Panc1 (cell line): ENCODE data around the gene ADGRL3. TPM values are rescaled to one million over a fixed set of nuclear protein-coding genes. Genes with fewer than 3 reads are reported as not detected.

Experiments used
- ATAC-seq: fragments of 200-7000 bp; cut with Tn5 transposase; 2 replicates; pipeline ENCODE4 v1.9.1; 2020; ENCODE audit warnings: mild to moderate bottlenecking, moderate library complexity
- BruUV-seq: library from RNA; stranded (reverse); fragments of 400-500 nt; replicated peaks from 2 replicates; lab custom pipeline; 2021; lab: Mats Ljungman, UMichigan
- CTCF ChIA-PET: fragments of 300-600 bp; sonication (Branson Sonifier 250); formaldehyde crosslinking; loops from one replicate; lab custom pipeline; 2022; ENCODE audit warnings: antibody characterized with exemption; lab: Charles Lee
- POLR2A ChIA-PET: fragments of 300-600 bp; sonication (Branson Sonifier 250); formaldehyde crosslinking; loops from one replicate; lab custom pipeline; 2022; ENCODE audit warnings: antibody characterized with exemption; lab: Charles Lee
- DNase-seq: peaks from one replicate; pipeline ENCODE4 v3.0.0-alpha.2; 2010; ENCODE audit warnings: low read depth, low spot score
- H3K27ac ChIP-seq: 2 replicates; pipeline ENCODE4 v1.5.1; 2011; ENCODE audit warnings: mild to moderate bottlenecking, low read length, inconsistent platforms
- H3K27me3 ChIP-seq: fragments of 200-500 bp; sonication (Bioruptor generic); 2 replicates; pipeline ENCODE4 v1.6.0; 2014; ENCODE audit warnings: low read length, inconsistent platforms; ENCODE audit not compliant: control insufficient read depth, insufficient read depth
- H3K36me3 ChIP-seq: fragments of 200-500 bp; sonication (Bioruptor generic); 2 replicates; pipeline ENCODE4 v1.5.1; 2014; ENCODE audit warnings: inconsistent platforms, mild to moderate bottlenecking, low read length, moderate library complexity; ENCODE audit not compliant: control insufficient read depth, insufficient read depth
- H3K4me1 ChIP-seq: 2 replicates; pipeline ENCODE4 v1.5.1; 2011; ENCODE audit warnings: inconsistent platforms, mild to moderate bottlenecking, low read length, moderate library complexity; ENCODE audit not compliant: control insufficient read depth, insufficient read depth
- H3K4me3 ChIP-seq, 2 experiments: 2 replicates each; pipeline ENCODE4 v1.5.1; 2011 to 2012; ENCODE audit warnings: low read depth in 2 of 2, low read length in 2 of 2, mild to moderate bottlenecking in 2 of 2, inconsistent platforms in 1 of 2, moderate library complexity in 1 of 2
- H3K9me3 ChIP-seq: fragments of 200-500 bp; sonication (Bioruptor generic); 2 replicates; pipeline ENCODE4 v1.5.1; 2014; ENCODE audit warnings: low read depth, mild to moderate bottlenecking, inconsistent platforms, low read length, moderate library complexity; ENCODE audit not compliant: control insufficient read depth, insufficient read depth
- POLR2AphosphoS5 ChIP-seq: IDR thresholded peaks from 2 replicates; pipeline ENCODE4 v1.6.1; 2012; ENCODE audit warnings: mild to moderate bottlenecking, low read depth, low read length, moderate library complexity
- REST ChIP-seq, 2 experiments: IDR thresholded peaks; 2 replicates each; pipeline ENCODE4 v1.6.1; 2011 to 2012; ENCODE audit warnings: low read depth in 2 of 2, control low read depth in 1 of 2, low read length in 1 of 2, mild to moderate bottlenecking in 1 of 2, moderate library complexity in 1 of 2; ENCODE audit not compliant: insufficient read depth in 1 of 2
- SIN3A ChIP-seq: IDR thresholded peaks from 2 replicates; pipeline ENCODE4 v1.6.1; 2012; ENCODE audit warnings: low read depth, mild to moderate bottlenecking, low read length, moderate library complexity, borderline replicate concordance; ENCODE audit not compliant: insufficient read depth
- TCF7L2 ChIP-seq: IDR thresholded peaks from 2 replicates; pipeline ENCODE4 v1.6.1; 2011; ENCODE audit warnings: mild to moderate bottlenecking, low read depth, low read length, inconsistent platforms
- in situ Hi-C: cut with HindIII; loops from 2 replicates; pipeline ENCODE4 v1.10.0; 2016; ENCODE audit warnings: low sequenced_read_pairs, low pct_unique_long_range_greater_than_20kb
- intact Hi-C: fragments of 100-400 bp; cut with micrococcal nuclease; formaldehyde crosslinking; loops from one replicate; pipeline ENCODE4 v1.10.0; 2022; ENCODE audit not compliant: unreplicated experiment
- total RNA-seq: library from RNA; stranded (reverse); gene quantifications from one replicate; pipeline ENCODE4 v1.2.1, GENCODE V29; 2021; ENCODE audit not compliant: unreplicated experiment
- TF ChIP-seq, protein P1 (sequence below): fragments of 450-650 bp; IDR thresholded peaks from 2 replicates; pipeline ENCODE4 v1.5.1; 2017; ENCODE audit warnings: mild to moderate bottlenecking

The ADGRL3 gene
- total RNA-seq, 1 experiment from 2014 or later: 0.23 TPM

DNA sequence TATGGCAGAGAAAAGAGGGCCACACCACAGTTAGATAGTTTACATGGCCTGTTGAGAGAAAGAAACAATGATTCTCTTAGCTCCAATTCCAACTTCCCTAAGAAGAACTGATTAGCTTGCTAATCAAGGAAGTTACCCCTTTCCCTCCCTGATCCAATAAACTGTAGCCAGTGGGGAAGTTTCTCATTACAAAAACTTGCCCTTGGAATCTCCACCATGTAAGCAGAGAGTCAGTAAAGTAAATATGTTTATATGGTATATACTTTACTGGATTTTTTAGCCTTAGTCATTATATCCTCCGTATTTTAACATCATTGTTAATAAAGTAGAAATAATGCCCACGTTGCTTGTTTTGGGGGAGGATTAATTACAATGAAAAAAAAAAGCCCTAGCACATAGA is 7.7 kb upstream of the ADGRL3 start:
- ATAC-seq: no peak
- intact Hi-C loops: no loop called here
- DNase-seq: no peak
- TF ChIP-seq REST (IDR thresholded peaks at IDR 0.05; ENCODE audit: insufficient read depth in 1 of 2, low read depth in 2 of 2, low read length in 1 of 2): no peak
- TF ChIP-seq, protein P1, sequence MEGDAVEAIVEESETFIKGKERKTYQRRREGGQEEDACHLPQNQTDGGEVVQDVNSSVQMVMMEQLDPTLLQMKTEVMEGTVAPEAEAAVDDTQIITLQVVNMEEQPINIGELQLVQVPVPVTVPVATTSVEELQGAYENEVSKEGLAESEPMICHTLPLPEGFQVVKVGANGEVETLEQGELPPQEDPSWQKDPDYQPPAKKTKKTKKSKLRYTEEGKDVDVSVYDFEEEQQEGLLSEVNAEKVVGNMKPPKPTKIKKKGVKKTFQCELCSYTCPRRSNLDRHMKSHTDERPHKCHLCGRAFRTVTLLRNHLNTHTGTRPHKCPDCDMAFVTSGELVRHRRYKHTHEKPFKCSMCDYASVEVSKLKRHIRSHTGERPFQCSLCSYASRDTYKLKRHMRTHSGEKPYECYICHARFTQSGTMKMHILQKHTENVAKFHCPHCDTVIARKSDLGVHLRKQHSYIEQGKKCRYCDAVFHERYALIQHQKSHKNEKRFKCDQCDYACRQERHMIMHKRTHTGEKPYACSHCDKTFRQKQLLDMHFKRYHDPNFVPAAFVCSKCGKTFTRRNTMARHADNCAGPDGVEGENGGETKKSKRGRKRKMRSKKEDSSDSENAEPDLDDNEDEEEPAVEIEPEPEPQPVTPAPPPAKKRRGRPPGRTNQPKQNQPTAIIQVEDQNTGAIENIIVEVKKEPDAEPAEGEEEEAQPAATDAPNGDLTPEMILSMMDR: no peak
- TF ChIP-seq POLR2AphosphoS5: no peak
- no peak for TF ChIP-seq TCF7L2
- no peak for TF ChIP-seq SIN3A
- H3K27ac ChIP-seq: no peak overlapping the region
- POLR2A ChIA-PET: no interaction called here
- no TSS peak for BruUV-seq
- H3K4me3 ChIP-seq: no peak overlapping the region
- CTCF ChIA-PET: no interaction called here
- in situ Hi-C loops: no loop called here
- no peaks in the 10 kb centered on the region for H3K36me3 ChIP-seq
- no peaks in the 10 kb centered on the region for H3K4me1 ChIP-seq
- H3K9me3 ChIP-seq: no peaks in the 10 kb centered on the region
- H3K27me3 ChIP-seq: no peaks in the 10 kb centered on the region

DNA sequence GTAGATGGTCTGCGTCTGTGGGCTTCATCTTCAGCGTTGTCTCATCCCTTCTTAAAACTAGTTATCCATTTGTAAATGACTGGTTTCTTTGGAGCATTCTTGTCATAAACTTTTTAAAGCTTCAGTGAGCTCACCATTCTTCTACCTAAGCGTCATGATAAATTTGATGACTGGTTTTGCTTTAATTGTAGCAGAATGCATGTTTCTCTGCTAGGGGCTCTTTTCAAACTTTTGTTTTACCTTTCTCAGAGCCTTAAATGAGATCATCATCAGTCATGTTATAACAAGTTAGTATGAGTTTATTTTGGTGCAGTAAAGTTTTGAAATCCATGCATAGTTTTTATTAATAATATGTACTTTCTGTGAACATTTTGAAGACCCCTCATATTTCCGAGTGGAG is 6.3 kb upstream of the ADGRL3 start:
- BruUV-seq: no TSS peak
- ATAC-seq (no peak), DNase-seq (no peak)
- no peaks in the 10 kb centered on the region for H3K9me3 ChIP-seq
- intact Hi-C loops: no loop called here
- in situ Hi-C loops: no loop called here
- no peak overlapping the region for H3K27ac ChIP-seq
- no peaks in the 10 kb centered on the region; the same call in 1 of the 2 replicates for H3K27me3 ChIP-seq
- H3K36me3 ChIP-seq: no peaks in the 10 kb centered on the region
- H3K4me3 ChIP-seq: no peak overlapping the region
- H3K4me1 ChIP-seq: no peaks in the 10 kb centered on the region
- no peak for TF ChIP-seq SIN3A
- TF ChIP-seq, protein P1: no peak
- no peak for TF ChIP-seq REST (IDR thresholded peaks at IDR 0.05; ENCODE audit: insufficient read depth in 1 of 2, low read depth in 2 of 2, low read length in 1 of 2)
- no peak for TF ChIP-seq POLR2AphosphoS5
- TF ChIP-seq TCF7L2: no peak
- ChIA-PET CTCF (no interaction called here), POLR2A (no interaction called here)
